ENCODE results near the gene CLN3.

The CLN3 gene

GRCh38 chr16:28524681-28525171 lies 32.9 kb upstream of the CLN3 start:
- Histone ChIP-seq H3K27ac (replicated peaks) (no peak overlapping the region), H3K27me3 (ENCODE audit: insufficient read depth, poor library complexity, severe bottlenecking) (no peaks in the 10 kb centered on the region), H3K4me3 (replicated peaks; ENCODE audit: insufficient read depth, low read length) (no peak overlapping the region)
- DNase-seq (ENCODE audit: low read depth in 1 of 2, low spot score in 1 of 2) = no peak
- TF ChIP-seq, protein P1, sequence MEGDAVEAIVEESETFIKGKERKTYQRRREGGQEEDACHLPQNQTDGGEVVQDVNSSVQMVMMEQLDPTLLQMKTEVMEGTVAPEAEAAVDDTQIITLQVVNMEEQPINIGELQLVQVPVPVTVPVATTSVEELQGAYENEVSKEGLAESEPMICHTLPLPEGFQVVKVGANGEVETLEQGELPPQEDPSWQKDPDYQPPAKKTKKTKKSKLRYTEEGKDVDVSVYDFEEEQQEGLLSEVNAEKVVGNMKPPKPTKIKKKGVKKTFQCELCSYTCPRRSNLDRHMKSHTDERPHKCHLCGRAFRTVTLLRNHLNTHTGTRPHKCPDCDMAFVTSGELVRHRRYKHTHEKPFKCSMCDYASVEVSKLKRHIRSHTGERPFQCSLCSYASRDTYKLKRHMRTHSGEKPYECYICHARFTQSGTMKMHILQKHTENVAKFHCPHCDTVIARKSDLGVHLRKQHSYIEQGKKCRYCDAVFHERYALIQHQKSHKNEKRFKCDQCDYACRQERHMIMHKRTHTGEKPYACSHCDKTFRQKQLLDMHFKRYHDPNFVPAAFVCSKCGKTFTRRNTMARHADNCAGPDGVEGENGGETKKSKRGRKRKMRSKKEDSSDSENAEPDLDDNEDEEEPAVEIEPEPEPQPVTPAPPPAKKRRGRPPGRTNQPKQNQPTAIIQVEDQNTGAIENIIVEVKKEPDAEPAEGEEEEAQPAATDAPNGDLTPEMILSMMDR (IDR thresholded peaks at IDR 0.05; ENCODE audit: insufficient read depth, low read length) = no peak
- no peak for TF ChIP-seq REST (IDR thresholded peaks at IDR 0.05; ENCODE audit: insufficient replicate concordance, low read depth)
- TF ChIP-seq GABPA (IDR thresholded peaks at IDR 0.05; ENCODE audit: low read depth) = no peak
- TF ChIP-seq POLR2AphosphoS5 (IDR thresholded peaks at IDR 0.05; ENCODE audit: low read depth) = no peak
- no peak for TF ChIP-seq SPI1 (IDR thresholded peaks at IDR 0.05; ENCODE audit: borderline replicate concordance, low read depth)

DNA sequence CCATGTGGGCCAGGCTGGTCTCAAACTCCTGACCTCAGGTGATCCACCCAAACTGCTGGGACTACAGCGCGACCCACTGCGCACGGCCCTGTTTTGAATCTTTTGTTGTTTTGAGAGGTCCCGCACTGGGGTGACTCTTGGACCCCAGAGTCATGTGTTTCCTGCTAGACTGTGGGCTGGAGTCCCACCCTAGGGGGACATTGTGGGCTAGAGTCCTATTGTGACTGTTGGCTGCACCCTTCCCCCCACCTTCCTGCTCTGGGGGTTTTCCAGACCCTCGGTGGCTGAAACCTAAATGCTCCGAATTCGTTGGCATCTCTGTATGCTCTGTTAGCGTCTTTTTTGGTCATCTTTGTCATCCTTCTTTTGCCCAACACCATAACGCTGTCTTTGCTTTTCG lies 30.9 kb upstream of the CLN3 start:
- H3K4me3 ChIP-seq (replicated peaks; ENCODE audit: insufficient read depth, low read length) = no peak overlapping the region
- H3K27ac ChIP-seq (replicated peaks) = no peak overlapping the region
- TF ChIP-seq SPI1 (IDR thresholded peaks at IDR 0.05; ENCODE audit: borderline replicate concordance, low read depth) = no peak
- TF ChIP-seq REST (IDR thresholded peaks at IDR 0.05; ENCODE audit: insufficient replicate concordance, low read depth) = no peak
- TF ChIP-seq POLR2AphosphoS5 (IDR thresholded peaks at IDR 0.05; ENCODE audit: low read depth) = no peak
- TF ChIP-seq, protein P1 (IDR thresholded peaks at IDR 0.05; ENCODE audit: insufficient read depth, low read length) = no peak
- no peak for TF ChIP-seq GABPA (IDR thresholded peaks at IDR 0.05; ENCODE audit: low read depth)
- no peak for DNase-seq (ENCODE audit: low read depth in 1 of 2, low spot score in 1 of 2)
- H3K27me3 ChIP-seq (ENCODE audit: insufficient read depth, poor library complexity, severe bottlenecking) = no peaks in the 10 kb centered on the region

GRCh38 chr16:28521436-28521835 lies 29.6 kb upstream of the CLN3 start:
- no peak for DNase-seq (ENCODE audit: low read depth in 1 of 2, low spot score in 1 of 2)
- H3K4me3 ChIP-seq (replicated peaks; ENCODE audit: insufficient read depth, low read length) = no peak overlapping the region
- TF ChIP-seq GABPA (IDR thresholded peaks at IDR 0.05; ENCODE audit: low read depth) = no peak
- no peak for TF ChIP-seq POLR2AphosphoS5 (IDR thresholded peaks at IDR 0.05; ENCODE audit: low read depth)
- no peak for TF ChIP-seq REST (IDR thresholded peaks at IDR 0.05; ENCODE audit: insufficient replicate concordance, low read depth)
- TF ChIP-seq, protein P1 (IDR thresholded peaks at IDR 0.05; ENCODE audit: insufficient read depth, low read length) = no peak
- TF ChIP-seq SPI1 (IDR thresholded peaks at IDR 0.05; ENCODE audit: borderline replicate concordance, low read depth) = no peak
- no peaks in the 10 kb centered on the region for H3K27me3 ChIP-seq (ENCODE audit: insufficient read depth, poor library complexity, severe bottlenecking)
- H3K27ac ChIP-seq (replicated peaks) = no peak overlapping the region

Measured in HL-60 (cell line).